Astrocyte of the cerebellum (primary cell): ENCODE results near the gene NEK9.

ENCODE experiments used
- DNase-seq: peaks from one replicate; pipeline ENCODE4 v3.0.0-alpha.2; 2011; ENCODE audit warnings: low read depth
- H3K4me3 ChIP-seq: 2 replicates; pipeline ENCODE4 v1.5.1; 2011; ENCODE audit warnings: mild to moderate bottlenecking, low read depth, low read length, moderate library complexity
- CTCF ChIP-seq: IDR thresholded peaks from 2 replicates; pipeline ENCODE4 v1.5.1; 2012; ENCODE audit warnings: low read length, low read depth, moderate library complexity, mild to moderate bottlenecking; ENCODE audit errors: missing control alignments
- in situ Hi-C: cut with HindIII; loops from 2 replicates; pipeline ENCODE4 v1.10.0; 2017; ENCODE audit warnings: low sequenced_read_pairs

Gene NEK9

GRCh38 chr14:75098682-75099081 is 28.2 kb downstream of the NEK9 start:
- no peak for DNase-seq
- in situ Hi-C loops = loop anchor here (25.0 kb wide), 1 partner anchor 186 kb away; the partner anchor contains the start of gene RPS6KL1
- TF ChIP-seq CTCF = no peak
- no peak overlapping the region for H3K4me3 ChIP-seq

- in situ Hi-C loops = loop anchor here (25.0 kb wide), 1 partner anchor 186 kb away; the partner anchor contains the start of gene RPS6KL1
- no peak for TF ChIP-seq CTCF
- H3K4me3 ChIP-seq = no peak overlapping the region
- no peak for DNase-seq
Measured at GRCh38 chr14:75098212-75098611, 28.6 kb downstream of the NEK9 start.

GRCh38 chr14:75096959-75097358 is 29.9 kb downstream of the NEK9 start:
- DNase-seq = no peak
- in situ Hi-C loops = loop anchor here (25.0 kb wide), 1 partner anchor 185 kb away; the partner anchor contains the start of gene RPS6KL1
- H3K4me3 ChIP-seq = no peak overlapping the region
- TF ChIP-seq CTCF = no peak

GRCh38 chr14:75095690-75096089 is 31.2 kb downstream of the NEK9 start:
- no peak for TF ChIP-seq CTCF
- DNase-seq = no peak
- in situ Hi-C loops = loop anchor here (25.0 kb wide), 1 partner anchor 183 kb away; the partner anchor contains the start of gene RPS6KL1
- H3K4me3 ChIP-seq = no peak overlapping the region

- in situ Hi-C loops = loop anchor here (25.0 kb wide), 1 partner anchor 183 kb away; the partner anchor contains the start of gene RPS6KL1
- no peak for DNase-seq
- no peak overlapping the region for H3K4me3 ChIP-seq
- TF ChIP-seq CTCF = no peak
Measured at GRCh38 chr14:75094896-75095295, 32.0 kb downstream of the NEK9 start.

GRCh38 chr14:75092698-75093097 is 34.1 kb downstream of the NEK9 start:
- TF ChIP-seq CTCF = no peak
- H3K4me3 ChIP-seq = no peak overlapping the region
- no peak for DNase-seq
- in situ Hi-C loops = loop anchor here (25.0 kb wide), 1 partner anchor 180 kb away; the partner anchor contains the start of gene RPS6KL1
